ENCODE measurements around the gene LTA4H. TPM values are rescaled to one million over a fixed set of nuclear protein-coding genes. Genes with fewer than 3 reads are reported as not detected.
"Not testable (repeated sequence)": the region's sequence is repeated elsewhere in the genome, so short reads cannot be mapped to it uniquely, and the experiment has no call there.

LTA4H gene
- 93.9 and 94.6 TPM in 2 replicates for polyA plus RNA-seq (2014; cell fraction: cytosol; rRNA removed)
- 75.9 and 82.5 TPM in 2 replicates for polyA plus RNA-seq (2014; cell fraction: nucleus; rRNA removed)

GRCh38 chr12:96035283-96036236 lies at the start of gene LTA4H:
Gene LTA4H, minus strand, starts transcription at chr12:96035587. Its CDS starts 68 bp downstream, at chr12:96035519.
- DNase-seq (ENCODE audit: low spot score): peak; percentile 100

GRCh38 chr12:96084624-96085023 lies 49.2 kb upstream of the LTA4H start:
- DNase-seq (ENCODE audit: low spot score): no peak

GRCh38 chr12:96083020-96083719 lies 47.8 kb upstream of the LTA4H start:
- no peak for DNase-seq (ENCODE audit: low spot score)

GRCh38 chr12:96081596-96081995 lies 46.2 kb upstream of the LTA4H start:
- DNase-seq (ENCODE audit: low spot score): no peak

- DNase-seq (ENCODE audit: low spot score): no peak
Observed at GRCh38 chr12:96078231-96079135, 43.1 kb upstream of the LTA4H start.

GRCh38 chr12:96077081-96077480 lies 41.7 kb upstream of the LTA4H start:
- no peak for DNase-seq (ENCODE audit: low spot score)

- DNase-seq (ENCODE audit: low spot score): no peak
Observed at GRCh38 chr12:96075560-96075959, 40.2 kb upstream of the LTA4H start.

- no peak for DNase-seq (ENCODE audit: low spot score)
Observed at GRCh38 chr12:96073346-96074330, 38.3 kb upstream of the LTA4H start.

- peak; percentile 44 for DNase-seq (ENCODE audit: low spot score)
Observed at GRCh38 chr12:96070670-96071279, 35.4 kb upstream of the LTA4H start.

- DNase-seq (ENCODE audit: low spot score): no peak
Observed at GRCh38 chr12:96069511-96070231, 34.3 kb upstream of the LTA4H start.

- DNase-seq (ENCODE audit: low spot score): no peak
Observed at GRCh38 chr12:96068636-96069035, 33.2 kb upstream of the LTA4H start.

GRCh38 chr12:96068111-96068510 lies 32.7 kb upstream of the LTA4H start:
- DNase-seq (ENCODE audit: low spot score): no peak

GRCh38 chr12:96065776-96066175 lies 30.4 kb upstream of the LTA4H start:
- DNase-seq (ENCODE audit: low spot score): not testable (repeated sequence)

- no peak for DNase-seq (ENCODE audit: low spot score)
Observed at GRCh38 chr12:96064966-96065365, 29.6 kb upstream of the LTA4H start.

- no peak for DNase-seq (ENCODE audit: low spot score)
Observed at GRCh38 chr12:96064271-96064670, 28.9 kb upstream of the LTA4H start.

- DNase-seq (ENCODE audit: low spot score): no peak
Observed at GRCh38 chr12:96063046-96063445, 27.7 kb upstream of the LTA4H start.

GRCh38 chr12:96061864-96062453 lies 26.6 kb upstream of the LTA4H start:
- peak; percentile 61 for DNase-seq (ENCODE audit: low spot score)

GRCh38 chr12:96061323-96061722 lies 25.9 kb upstream of the LTA4H start:
- no peak for DNase-seq (ENCODE audit: low spot score)

GRCh38 chr12:96060041-96060440 lies 24.7 kb upstream of the LTA4H start:
- no peak for DNase-seq (ENCODE audit: low spot score)
